Mesendoderm (in vitro differentiated cells): Measurements from ENCODE around the gene ZNF207.
"Not testable (repeated sequence)": the region's sequence is repeated elsewhere in the genome, so short reads cannot be mapped to it uniquely, and the experiment has no call there.

Experiments used
- DNase-seq: peaks from one replicate; pipeline ENCODE4 v3.0.0; 2013
- H2AK5ac ChIP-seq: 2 replicates; pipeline ENCODE4 v1.6.1; 2013; ENCODE audit warnings: low read length, inconsistent platforms
- H2BK120ac ChIP-seq: 2 replicates; pipeline ENCODE4 v1.6.1; 2013; ENCODE audit warnings: low read depth, mild to moderate bottlenecking, low read length, moderate library complexity, mixed read lengths
- H2BK15ac ChIP-seq: replicated peaks from 2 replicates; pipeline ENCODE4 v1.6.1; 2013; ENCODE audit warnings: low read depth, mild to moderate bottlenecking, moderate library complexity
- H2BK5ac ChIP-seq: 2 replicates; pipeline ENCODE4 v1.6.1; 2013; ENCODE audit warnings: low read length, inconsistent platforms
- H3K18ac ChIP-seq: 2 replicates; pipeline ENCODE4 v1.6.1; 2013; ENCODE audit warnings: mild to moderate bottlenecking, low read length, mixed read lengths
- H3K23ac ChIP-seq: one replicate; pipeline ENCODE4 v1.6.1; 2013; ENCODE audit warnings: low read length
- H3K27ac ChIP-seq: 2 replicates; pipeline ENCODE4 v1.5.1; 2013; ENCODE audit warnings: low read depth, mild to moderate bottlenecking, inconsistent platforms, low read length, moderate library complexity
- H3K27me3 ChIP-seq: 2 replicates; pipeline ENCODE4 v1.6.1; 2013; ENCODE audit warnings: low read length, control low read depth, mild to moderate bottlenecking, inconsistent platforms; ENCODE audit not compliant: insufficient read depth, poor library complexity
- H3K36me3 ChIP-seq: 2 replicates; pipeline ENCODE4 v1.6.1; 2013; ENCODE audit warnings: low read length, inconsistent platforms; ENCODE audit not compliant: control insufficient read depth, insufficient read depth
- H3K4ac ChIP-seq: one replicate; pipeline ENCODE4 v1.6.1; 2013; ENCODE audit warnings: low read depth, mild to moderate bottlenecking, low read length, moderate library complexity
- H3K4me1 ChIP-seq: 2 replicates; pipeline ENCODE4 v1.6.1; 2013; ENCODE audit warnings: low read depth, low read length, inconsistent platforms; ENCODE audit not compliant: control insufficient read depth
- H3K4me2 ChIP-seq: 2 replicates; pipeline ENCODE4 v1.6.1; 2013; ENCODE audit warnings: low read length
- H3K4me3 ChIP-seq: 2 replicates; pipeline ENCODE4 v1.5.1; 2013; ENCODE audit warnings: mild to moderate bottlenecking, low read length
- H3K56ac ChIP-seq: one replicate; pipeline ENCODE4 v1.6.1; 2013; ENCODE audit warnings: low read length
- H3K79me1 ChIP-seq: 2 replicates; pipeline ENCODE4 v1.6.1; 2013; ENCODE audit warnings: low read length, inconsistent platforms
- H3K79me2 ChIP-seq: 2 replicates; pipeline ENCODE4 v1.6.1; 2013; ENCODE audit warnings: mild to moderate bottlenecking, low read length; ENCODE audit not compliant: control insufficient read depth, insufficient read depth
- H3K9ac ChIP-seq: 2 replicates; pipeline ENCODE4 v1.6.1; 2013; ENCODE audit warnings: low read length, inconsistent platforms
- H4K5ac ChIP-seq: one replicate; pipeline ENCODE4 v1.6.1; 2013; ENCODE audit warnings: low read length
- H4K8ac ChIP-seq: one replicate; pipeline ENCODE4 v1.6.1; 2013; ENCODE audit warnings: low read depth, mild to moderate bottlenecking, control low read depth, low read length, moderate library complexity
- WGBS: extraction: QIAGEN DNeasy Blood & Tissue Kit; methylation state at CpG from one replicate; pipeline ENCODE4 v1.1.7; 2013; ENCODE audit warnings: low lambda C conversion rate, missing lambda C conversion rate; ENCODE audit not compliant: insufficient coverage; ENCODE audit errors: extremely low coverage; 5-methylcytosine and 5-hydroxymethylcytosine counted together

Gene ZNF207

DNA sequence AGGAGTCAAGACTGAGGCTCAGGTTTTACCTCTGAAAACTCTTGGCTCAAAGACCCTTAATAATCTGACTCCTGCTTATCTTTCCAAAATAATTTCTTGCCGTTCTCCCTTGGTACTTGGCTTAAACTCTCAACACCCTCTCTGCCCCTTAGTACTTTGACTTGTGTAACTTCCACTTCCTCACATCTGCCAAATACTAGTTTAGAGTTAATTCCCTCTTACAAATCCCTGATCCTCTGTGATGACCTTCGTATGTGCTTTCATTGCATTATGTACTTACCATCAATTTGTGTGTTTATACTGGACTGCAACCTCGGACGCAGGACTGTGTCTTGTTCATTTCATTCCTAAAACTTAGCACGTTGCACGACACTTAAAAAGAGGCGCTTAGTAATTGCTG is 35.2 kb downstream of the ZNF207 start:
- H2BK5ac ChIP-seq = no peak overlapping the region
- no peak overlapping the region for H3K56ac ChIP-seq
- H2BK120ac ChIP-seq = no peak overlapping the region
- H3K4me1 ChIP-seq = no peaks in the 10 kb centered on the region
- no peak overlapping the region for H3K4me2 ChIP-seq
- no peak overlapping the region for H3K4ac ChIP-seq
- no peak overlapping the region for H4K5ac ChIP-seq
- no peak overlapping the region for H3K23ac ChIP-seq
- no peak overlapping the region for H2AK5ac ChIP-seq
- WGBS = no CpG with 5 or more reads among the region's 7 CpGs
- H3K9ac ChIP-seq = no peak overlapping the region
- H2BK15ac ChIP-seq = no peak overlapping the region
- no peak overlapping the region for H3K4me3 ChIP-seq
- no peaks in the 10 kb centered on the region for H3K79me2 ChIP-seq
- no peaks in the 10 kb centered on the region for H3K27me3 ChIP-seq
- no peak for DNase-seq
- no peak overlapping the region for H4K8ac ChIP-seq
- no peaks in the 10 kb centered on the region for H3K79me1 ChIP-seq
- H3K18ac ChIP-seq = no peak overlapping the region
- no peak overlapping the region for H3K27ac ChIP-seq
- H3K36me3 ChIP-seq = no peaks in the 10 kb centered on the region

DNA sequence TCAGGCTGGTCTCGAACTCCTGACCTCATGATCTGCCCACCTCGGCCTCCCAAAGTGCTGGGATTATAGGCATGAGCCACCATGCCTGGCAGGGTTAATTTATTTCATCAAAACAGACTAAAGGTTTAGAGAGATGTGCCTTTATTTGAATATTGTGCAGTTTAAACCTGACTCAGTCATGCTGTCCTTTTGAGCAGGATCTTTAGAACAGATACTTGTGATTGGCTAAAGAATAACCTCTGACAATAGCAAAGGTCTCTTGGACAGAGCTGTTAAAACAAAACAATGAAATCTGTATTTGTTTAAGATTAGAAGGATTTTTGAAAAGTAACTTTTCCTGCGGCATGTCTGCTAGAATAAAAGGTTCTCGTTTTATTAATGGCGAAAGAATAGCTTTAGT is 36.0 kb downstream of the ZNF207 start:
- no peaks in the 10 kb centered on the region for H3K79me2 ChIP-seq
- H3K4ac ChIP-seq = no peak overlapping the region
- no peaks in the 10 kb centered on the region for H3K4me1 ChIP-seq
- no peak overlapping the region for H2BK15ac ChIP-seq
- no peak overlapping the region for H3K23ac ChIP-seq
- no peak overlapping the region for H2AK5ac ChIP-seq
- H3K18ac ChIP-seq = no peak overlapping the region
- H3K27ac ChIP-seq = no peak overlapping the region
- H2BK5ac ChIP-seq = no peak overlapping the region
- no peak overlapping the region for H3K4me3 ChIP-seq
- H3K36me3 ChIP-seq = no peaks in the 10 kb centered on the region
- H3K56ac ChIP-seq = no peak overlapping the region
- H3K27me3 ChIP-seq = no peaks in the 10 kb centered on the region
- H2BK120ac ChIP-seq = no peak overlapping the region
- H3K4me2 ChIP-seq = no peak overlapping the region
- H3K79me1 ChIP-seq = no peaks in the 10 kb centered on the region
- no peak overlapping the region for H4K8ac ChIP-seq
- H4K5ac ChIP-seq = no peak overlapping the region
- no peak for DNase-seq
- 100% methylated on average over 3 of the region's 5 CpGs for WGBS
- H3K9ac ChIP-seq = no peak overlapping the region

- Histone ChIP-seq H3K36me3 (no peaks in the 10 kb centered on the region), H4K8ac (no peak overlapping the region), H2BK15ac (no peak overlapping the region), H3K18ac (no peak overlapping the region), H2BK5ac (no peak overlapping the region), H3K27me3 (no peaks in the 10 kb centered on the region), H3K4me3 (no peak overlapping the region), H4K5ac (no peak overlapping the region), H3K27ac (no peak overlapping the region), H3K79me1 (no peaks in the 10 kb centered on the region), H2AK5ac (no peak overlapping the region), H3K4ac (no peak overlapping the region), H3K79me2 (no peaks in the 10 kb centered on the region), H3K23ac (no peak overlapping the region), H3K9ac (no peak overlapping the region), H3K4me2 (no peak overlapping the region), H3K56ac (no peak overlapping the region), H2BK120ac (no peak overlapping the region), H3K4me1 (no peaks in the 10 kb centered on the region)
- DNase-seq = no peak
Measured at GRCh38 chr17:32386844-32387243, 36.9 kb downstream of the ZNF207 start.

DNA sequence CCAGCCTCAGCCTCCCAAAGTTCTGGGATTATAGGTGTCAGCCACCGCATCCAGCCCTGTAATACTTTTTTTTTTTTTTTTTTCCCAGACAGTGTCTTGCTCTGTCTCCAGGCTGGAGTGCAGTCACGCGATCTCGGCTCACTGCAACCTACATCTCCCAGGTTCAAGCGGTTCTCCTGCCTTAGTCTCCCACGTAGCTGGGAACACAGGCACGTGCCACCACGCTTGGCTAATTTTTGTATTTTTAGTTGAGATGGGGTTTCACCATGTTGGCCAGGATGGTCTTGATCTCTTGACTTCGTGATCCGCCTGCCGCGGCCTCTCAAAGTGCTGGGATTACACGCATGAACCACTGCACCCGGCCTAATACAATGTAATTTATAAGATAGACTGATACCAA is 38.2 kb downstream of the ZNF207 start:
- H3K79me1 ChIP-seq, H4K5ac ChIP-seq, H3K4ac ChIP-seq, H3K9ac ChIP-seq, H3K18ac ChIP-seq, H3K4me1 ChIP-seq, H2BK120ac ChIP-seq, H4K8ac ChIP-seq, H3K27me3 ChIP-seq, H3K56ac ChIP-seq, H2BK15ac ChIP-seq, H3K4me2 ChIP-seq, H3K79me2 ChIP-seq, H3K23ac ChIP-seq, DNase-seq, H2BK5ac ChIP-seq, H3K4me3 ChIP-seq, H3K36me3 ChIP-seq, H2AK5ac ChIP-seq, H3K27ac ChIP-seq: not testable (repeated sequence)
- WGBS = no CpG with 5 or more reads among the region's 14 CpGs

GRCh38 chr17:32388613-32389459 is 38.9 kb downstream of the ZNF207 start:
- Histone ChIP-seq H4K8ac (no peak overlapping the region), H2BK15ac (no peak overlapping the region)

GRCh38 chr17:32393904-32394303 is 43.9 kb downstream of the ZNF207 start:
- no peak overlapping the region for H2AK5ac ChIP-seq
- no peak overlapping the region for H3K23ac ChIP-seq
- H3K27ac ChIP-seq = no peak overlapping the region
- H3K36me3 ChIP-seq = no peaks in the 10 kb centered on the region
- H3K4ac ChIP-seq = no peak overlapping the region
- no peak overlapping the region for H4K5ac ChIP-seq
- no peaks in the 10 kb centered on the region for H3K4me1 ChIP-seq
- no peaks in the 10 kb centered on the region for H3K79me1 ChIP-seq
- no peak overlapping the region for H2BK5ac ChIP-seq
- H4K8ac ChIP-seq = no peak overlapping the region
- DNase-seq = no peak
- no peak overlapping the region for H3K18ac ChIP-seq
- H2BK120ac ChIP-seq = no peak overlapping the region
- no CpG with 5 or more reads among the region's 5 CpGs for WGBS
- H3K4me2 ChIP-seq = no peak overlapping the region
- no peak overlapping the region for H3K4me3 ChIP-seq
- H3K56ac ChIP-seq = no peak overlapping the region
- H3K9ac ChIP-seq = no peak overlapping the region
- no peaks in the 10 kb centered on the region for H3K27me3 ChIP-seq
- H2BK15ac ChIP-seq = no peak overlapping the region
- H3K79me2 ChIP-seq = no peaks in the 10 kb centered on the region

More at GRCh38 chr17:32388613-32389459, 38.9 kb downstream of the ZNF207 start:
- Histone ChIP-seq H2BK5ac (no peak overlapping the region), H3K79me1 (no peaks in the 10 kb centered on the region), H3K27ac (no peak overlapping the region), H3K4me1 (no peaks in the 10 kb centered on the region), H3K79me2 (no peaks in the 10 kb centered on the region), H3K18ac (no peak overlapping the region), H3K4me2 (no peak overlapping the region), H3K56ac (no peak overlapping the region), H3K23ac (no peak overlapping the region), H2AK5ac (no peak overlapping the region), H2BK120ac (no peak overlapping the region), H3K9ac (no peak overlapping the region), H3K4ac (no peak overlapping the region), H3K36me3 (no peaks in the 10 kb centered on the region), H3K27me3 (no peaks in the 10 kb centered on the region), H3K4me3 (no peak overlapping the region), H4K5ac (no peak overlapping the region)
- no CpG with 5 or more reads among the region's 6 CpGs for WGBS
- no peak for DNase-seq
